ENCODE results near the gene WDFY2. TPM values are rescaled to one million over a fixed set of nuclear protein-coding genes. Genes with fewer than 3 reads are reported as not detected.

WDFY2 gene
- total RNA-seq, 1 experiment from 2014 or later = 14.1 TPM

- ChIA-PET POLR2A (ENCODE audit: unreplicated experiment) (interaction anchor here (0.5 to 0.7 kb wide), 3 partner anchors 286 to 297 kb away, joined by 5 to 9 read pairs (median 7); partner anchors contain the start of gene INTS6), CTCF (no interaction called here)
- no peaks in the 10 kb centered on the region for H3K36me3 ChIP-seq (ENCODE audit: low read depth)
These were observed 154.9 kb downstream of the WDFY2 start for GRCh38 chr13:51739027-51739764.

GRCh38 chr13:51740698-51741097 is 156.4 kb downstream of the WDFY2 start:
- Histone ChIP-seq H3K79me2 (ENCODE audit: low read depth) (no peaks in the 10 kb centered on the region), H3K36me3 (ENCODE audit: low read depth) (0 out of 2 replicates have a peak, but pooled peaks cover 6% of the 10 kb centered on the region), H3K9me3 (ENCODE audit: insufficient read depth, low read depth) (no peaks in the 10 kb centered on the region), H3F3A (ENCODE audit: insufficient read depth, low read depth) (no peaks in the 10 kb centered on the region), H4K20me1 (ENCODE audit: insufficient read depth) (no peaks in the 10 kb centered on the region), H3K4me2 (no peak overlapping the region), H3K27me3 (ENCODE audit: insufficient read depth, low read depth) (no peaks in the 10 kb centered on the region), H3K27ac (no peak overlapping the region), H2AFZ (no peak overlapping the region), H3K9me2 (ENCODE audit: insufficient read depth) (no peaks in the 10 kb centered on the region), H3K4me3 (no peak overlapping the region), H3K4me1 (replicated peaks; ENCODE audit: insufficient read depth) (no peaks in the 10 kb centered on the region)
- no peak for DNase-seq
- BruUV-seq (replicated peaks) = no TSS peak
- ChIA-PET POLR2A (ENCODE audit: unreplicated experiment) (no interaction called here), CTCF (interaction anchor here (0.7 kb wide), 1 partner anchor 308 kb away, joined by 3 read pairs; no protein-coding TSS in a partner anchor)
- intact Hi-C loops (cut with micrococcal nuclease; ENCODE audit: unreplicated experiment) = no loop called here
- TF ChIP-seq CTCF (conservative IDR thresholded peaks at IDR 0.05) (no peak), EZH2 (IDR thresholded peaks at IDR 0.05; ENCODE audit: low read depth) (no peak)

More at GRCh38 chr13:51739027-51739764, 154.9 kb downstream of the WDFY2 start:
- BruUV-seq (replicated peaks) = no TSS peak
- H3K79me2 ChIP-seq (ENCODE audit: low read depth) = no peaks in the 10 kb centered on the region
- no peak overlapping the region for H3K4me3 ChIP-seq
- no peaks in the 10 kb centered on the region for H3K27me3 ChIP-seq (ENCODE audit: insufficient read depth, low read depth)
- no peaks in the 10 kb centered on the region for H3K4me1 ChIP-seq (replicated peaks; ENCODE audit: insufficient read depth)
- no peak overlapping the region for H2AFZ ChIP-seq
- no peaks in the 10 kb centered on the region for H3K9me3 ChIP-seq (ENCODE audit: insufficient read depth, low read depth)
- no peak overlapping the region for H3K27ac ChIP-seq
- DNase-seq = no peak
- H3F3A ChIP-seq (ENCODE audit: insufficient read depth, low read depth) = no peaks in the 10 kb centered on the region
- intact Hi-C loops (cut with micrococcal nuclease; ENCODE audit: unreplicated experiment) = no loop called here
- H4K20me1 ChIP-seq (ENCODE audit: insufficient read depth) = no peaks in the 10 kb centered on the region
- no peak overlapping the region for H3K4me2 ChIP-seq
- TF ChIP-seq CTCF (conservative IDR thresholded peaks at IDR 0.05) (no peak), EZH2 (IDR thresholded peaks at IDR 0.05; ENCODE audit: low read depth) (no peak)
- no peaks in the 10 kb centered on the region for H3K9me2 ChIP-seq (ENCODE audit: insufficient read depth)

GRCh38 chr13:51742031-51742430 is 157.8 kb downstream of the WDFY2 start:
- CTCF ChIA-PET = interaction anchor here (0.8 kb wide), 1 partner anchor 19 kb away, joined by 5 read pairs; no protein-coding TSS in a partner anchor
- no peak overlapping the region for H3K4me2 ChIP-seq
- intact Hi-C loops (cut with micrococcal nuclease; ENCODE audit: unreplicated experiment) = no loop called here
- H3K36me3 ChIP-seq (ENCODE audit: low read depth) = 0 out of 2 replicates have a peak, but pooled peaks cover 10% of the 10 kb centered on the region
- H3K27me3 ChIP-seq (ENCODE audit: insufficient read depth, low read depth) = no peaks in the 10 kb centered on the region
- DNase-seq = no peak
- POLR2A ChIA-PET (ENCODE audit: unreplicated experiment) = no interaction called here
- no peaks in the 10 kb centered on the region for H3K4me1 ChIP-seq (replicated peaks; ENCODE audit: insufficient read depth)
- no peaks in the 10 kb centered on the region for H3K9me3 ChIP-seq (ENCODE audit: insufficient read depth, low read depth)
- H4K20me1 ChIP-seq (ENCODE audit: insufficient read depth) = no peaks in the 10 kb centered on the region
- BruUV-seq (replicated peaks) = no TSS peak
- H3F3A ChIP-seq (ENCODE audit: insufficient read depth, low read depth) = no peaks in the 10 kb centered on the region
- H3K27ac ChIP-seq = no peak overlapping the region
- no peak overlapping the region for H3K4me3 ChIP-seq
- no peaks in the 10 kb centered on the region for H3K9me2 ChIP-seq (ENCODE audit: insufficient read depth)
- H3K79me2 ChIP-seq (ENCODE audit: low read depth) = no peaks in the 10 kb centered on the region
- TF ChIP-seq EZH2 (IDR thresholded peaks at IDR 0.05; ENCODE audit: low read depth) (no peak), CTCF (conservative IDR thresholded peaks at IDR 0.05) (no peak)
- H2AFZ ChIP-seq = no peak overlapping the region

Measured in PC-9 (cell line).